ENCODE measurements around the gene PRIMPOL.
A peak's percentile ranks its signal among the peaks of the same experiment; 100 is the strongest.
"Not testable (repeated sequence)": the region's sequence is repeated elsewhere in the genome, so short reads cannot be mapped to it uniquely, and the experiment has no call there.

PRIMPOL gene

GRCh38 chr4:184641451-184641850 lies 8.1 kb upstream of the PRIMPOL start:
- no peak for DNase-seq

DNA sequence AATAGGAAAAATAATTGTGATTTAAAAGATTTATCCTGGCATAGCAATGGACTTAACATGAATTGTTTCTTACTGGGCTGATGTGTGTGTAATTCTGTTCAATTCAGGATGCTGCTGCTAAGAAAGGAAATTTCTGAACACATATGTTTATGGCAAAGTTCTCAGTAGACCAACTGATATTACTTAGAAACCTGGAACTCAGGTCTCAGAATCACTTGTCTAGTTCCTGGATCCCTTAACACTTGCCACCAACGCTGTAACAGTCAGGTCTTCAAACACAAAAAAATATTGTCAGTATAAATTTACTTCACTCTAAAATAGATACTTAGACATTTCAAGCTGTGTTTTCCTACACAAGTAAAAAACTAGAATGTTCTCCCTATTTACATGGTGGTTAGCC lies 5.8 kb upstream of the PRIMPOL start:
- no peak for DNase-seq

DNA sequence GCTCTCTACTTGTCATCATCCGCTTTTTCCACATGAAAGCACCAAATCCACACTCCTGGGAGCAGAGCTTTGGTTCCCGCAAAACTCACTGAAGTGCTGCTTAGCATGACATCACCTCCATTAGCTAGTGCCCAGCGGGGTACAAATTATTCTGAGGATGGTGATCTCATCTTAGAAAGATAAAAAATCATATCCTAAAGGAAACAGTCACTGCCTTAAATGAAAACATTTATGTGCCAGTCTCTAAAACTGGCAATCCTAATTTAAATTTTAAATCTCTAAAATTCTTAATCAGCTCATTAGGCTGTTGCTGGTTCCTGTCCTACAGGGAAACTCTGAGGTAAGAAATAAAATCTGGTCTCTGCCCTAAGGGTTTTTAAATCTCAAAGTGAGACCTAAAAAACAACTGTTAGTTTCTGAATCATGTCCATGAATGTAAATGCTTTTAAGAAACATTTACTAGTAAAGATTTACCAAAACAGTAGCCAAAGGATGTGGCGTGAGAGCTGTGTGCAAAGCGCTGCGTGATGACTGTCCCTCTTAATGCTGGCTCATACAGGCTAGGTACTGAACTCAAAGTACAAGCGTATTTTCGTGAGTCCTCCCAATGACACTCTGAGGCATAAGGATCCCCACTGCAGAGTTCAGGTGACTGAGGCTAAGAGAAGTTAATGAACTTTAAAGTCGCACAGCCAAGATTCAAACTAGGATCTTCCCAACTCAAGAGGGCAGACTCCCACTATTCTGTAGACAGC lies 4.8 kb upstream of the PRIMPOL start:
- no peak for DNase-seq

DNA sequence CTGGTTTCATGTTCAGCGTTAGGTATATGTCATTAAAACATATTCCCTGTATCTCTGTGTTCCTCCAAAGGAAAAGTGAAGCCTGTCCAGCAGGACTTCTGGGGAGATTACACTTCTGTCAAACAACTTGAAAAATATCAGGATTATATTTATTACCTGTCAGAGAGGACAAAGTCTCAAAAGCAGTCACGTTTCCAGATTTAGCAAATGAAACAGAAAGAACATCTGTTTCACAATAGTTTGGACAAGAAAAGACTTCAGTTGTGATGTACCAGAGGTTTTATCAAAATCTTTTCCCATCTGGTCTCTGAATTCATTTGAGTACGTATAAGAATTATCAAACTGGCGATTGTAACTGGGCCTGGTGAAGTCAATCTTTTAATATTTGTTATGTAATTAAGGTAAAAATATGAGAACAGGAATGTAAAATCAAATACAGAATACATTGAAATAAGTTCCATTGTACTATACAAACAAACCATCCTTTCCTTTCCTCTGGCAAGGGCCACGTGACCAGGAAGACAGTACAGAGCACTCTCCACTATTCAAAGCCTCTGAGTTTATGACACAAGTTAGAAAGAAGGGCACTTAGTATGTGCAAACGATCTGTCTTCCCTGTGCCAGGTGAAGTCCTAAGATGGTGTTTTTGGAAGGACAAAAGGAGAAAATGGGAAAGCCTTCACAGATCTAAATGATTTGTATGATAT lies 3.5 kb upstream of the PRIMPOL start:
- DNase-seq, result no peak

- DNase-seq, result no peak
Observed at GRCh38 chr4:184647266-184648053, 2.1 kb upstream of the PRIMPOL start.

DNA sequence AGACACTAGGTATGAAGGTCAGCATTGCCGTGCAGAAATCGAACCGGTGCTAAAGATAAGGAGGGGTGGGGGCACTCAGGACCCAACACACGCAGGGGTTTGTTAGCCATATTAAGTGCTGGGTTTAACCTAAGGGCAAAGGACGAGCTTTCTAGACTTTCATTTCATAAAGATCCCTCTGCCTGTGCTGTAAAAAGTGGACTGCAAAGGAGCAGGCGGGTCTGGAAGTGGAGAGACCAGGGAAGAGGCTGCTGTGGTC lies 1.6 kb upstream of the PRIMPOL start:
- no peak for DNase-seq

GRCh38 chr4:184648313-184649025 lies 1.1 kb upstream of the PRIMPOL start:
- peak; percentile 29 for DNase-seq

GRCh38 chr4:184649971-184650855 lies 675 bp downstream of the PRIMPOL start:
- peak; percentile 16 for DNase-seq

DNA sequence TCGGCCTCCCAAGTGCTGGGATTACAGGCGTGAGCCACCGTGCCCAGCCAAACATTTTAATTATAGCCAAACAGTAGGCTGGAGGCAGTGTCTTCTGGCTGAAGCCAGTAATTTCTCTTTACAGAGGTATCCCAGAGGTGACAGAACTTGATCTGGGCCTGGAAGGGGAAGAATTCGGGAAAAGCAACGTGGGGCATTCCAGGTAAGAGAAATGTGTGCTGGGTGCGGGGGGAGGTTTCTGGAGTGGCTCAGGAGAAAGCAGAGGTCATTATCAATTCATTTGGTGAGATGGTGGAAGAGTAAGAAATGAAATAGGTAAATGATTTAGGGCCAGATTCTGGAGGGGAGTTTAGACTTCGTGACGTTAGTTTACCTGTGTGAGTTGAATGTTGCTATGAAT lies 2.4 kb downstream of the PRIMPOL start:
- no peak for DNase-seq

- DNase-seq, result not testable (repeated sequence)
Observed at GRCh38 chr4:184652681-184653080, 3.1 kb downstream of the PRIMPOL start.

GRCh38 chr4:184653650-184654049 lies 4.1 kb downstream of the PRIMPOL start:
- DNase-seq, result no peak

- DNase-seq, result no peak
Observed at GRCh38 chr4:184655889-184656869, 6.6 kb downstream of the PRIMPOL start.

- DNase-seq, result no peak
Observed at GRCh38 chr4:184657144-184657543, 7.6 kb downstream of the PRIMPOL start.

- DNase-seq, result not testable (repeated sequence)
Observed at GRCh38 chr4:184657820-184658219, 8.3 kb downstream of the PRIMPOL start.

GRCh38 chr4:184660978-184661377 lies 11.4 kb downstream of the PRIMPOL start:
- no peak for DNase-seq

DNA sequence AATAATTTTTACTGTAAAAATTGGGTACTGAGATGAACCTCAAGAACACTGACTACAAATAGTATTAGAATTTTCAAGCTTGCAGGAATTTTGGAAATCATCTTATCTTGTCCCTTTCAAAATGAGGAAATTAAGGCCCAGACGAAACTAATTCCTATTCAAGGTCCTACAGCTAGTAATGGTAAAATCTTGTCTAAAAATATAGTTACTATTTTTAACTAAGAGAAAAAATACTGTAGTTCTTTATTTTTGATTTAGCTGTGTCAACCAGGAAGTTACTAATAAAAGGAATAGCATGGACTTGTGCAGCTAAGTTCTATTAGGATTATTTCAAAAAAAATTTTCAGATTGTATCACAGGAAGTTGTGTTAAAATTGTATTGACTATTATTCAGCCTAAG lies 12.7 kb downstream of the PRIMPOL start:
- no peak for DNase-seq

DNA sequence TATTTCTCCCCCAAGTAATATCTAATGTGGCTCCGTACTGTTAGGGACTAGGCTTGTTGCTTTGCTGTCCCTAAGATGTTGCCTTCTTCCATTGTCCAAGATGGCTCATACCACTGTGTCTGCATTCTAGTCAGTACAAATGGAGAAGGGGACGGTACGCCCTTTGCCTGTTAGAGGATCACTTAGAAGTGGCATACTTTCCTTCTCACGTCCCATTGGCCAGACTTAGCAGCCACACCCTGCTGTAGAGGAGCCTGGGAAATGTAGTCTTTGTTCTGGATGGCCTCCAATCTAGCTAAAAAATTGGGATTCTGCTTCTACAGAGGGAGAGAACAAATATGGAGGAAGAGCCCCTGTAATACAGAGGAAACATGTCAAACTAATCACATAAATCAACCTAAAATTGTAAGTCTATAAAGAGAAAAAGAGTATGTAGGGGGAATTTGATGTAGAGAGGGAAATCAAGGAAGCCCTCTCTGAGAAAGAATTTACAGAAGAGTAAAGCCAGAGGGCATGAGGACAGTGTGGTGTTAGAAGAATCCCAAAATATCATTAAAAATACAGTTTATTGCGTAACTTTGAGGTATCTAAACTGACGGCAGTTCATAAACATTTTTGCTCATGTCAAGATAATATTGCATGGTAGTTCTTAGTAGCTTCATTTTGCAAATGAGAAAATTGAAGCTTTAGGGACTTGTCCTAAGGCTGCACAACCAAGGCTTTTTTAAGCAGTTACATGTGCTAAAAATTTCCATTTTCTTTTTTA lies 15.1 kb downstream of the PRIMPOL start:
- DNase-seq, result no peak

DNA sequence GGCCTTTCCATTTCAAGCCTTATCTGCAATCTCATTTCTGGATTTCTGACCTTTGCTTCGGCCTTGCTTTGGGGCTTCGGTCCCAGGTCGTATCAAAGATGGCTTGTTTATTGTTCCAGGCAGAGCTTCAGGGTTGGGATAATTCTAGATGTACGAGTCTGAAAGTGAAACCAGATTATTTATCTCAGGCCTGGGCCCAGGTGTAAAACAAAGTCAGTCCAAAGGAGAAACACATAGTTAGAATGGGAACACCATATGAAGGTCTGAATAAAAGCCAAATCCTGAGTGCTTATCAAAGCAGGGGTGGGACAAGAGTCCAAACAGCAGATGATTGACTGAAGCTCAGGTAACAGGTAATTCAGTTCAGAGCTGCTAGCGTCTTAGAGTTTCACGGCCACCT lies 17.1 kb downstream of the PRIMPOL start:
- no peak for DNase-seq

DNA sequence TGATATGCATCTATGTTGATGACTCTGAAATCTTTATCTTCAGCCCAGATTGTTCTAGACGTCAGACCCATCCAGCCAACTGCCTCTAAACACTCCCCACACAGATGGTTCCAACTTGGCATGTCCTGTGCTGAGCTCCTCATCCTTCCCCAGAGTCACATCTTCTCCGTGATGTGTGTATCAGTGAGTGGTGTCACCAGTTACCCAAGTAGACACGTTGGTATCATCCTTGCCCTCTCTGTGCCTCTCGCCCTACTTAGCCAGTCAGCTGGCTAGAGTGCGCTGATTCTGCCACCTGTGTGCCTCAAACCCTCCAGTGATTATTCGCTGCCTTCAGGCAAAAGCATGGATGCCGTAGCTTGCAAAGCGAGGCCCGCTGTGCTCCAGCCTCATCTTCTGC lies 18.6 kb downstream of the PRIMPOL start:
- DNase-seq, result no peak

DNA sequence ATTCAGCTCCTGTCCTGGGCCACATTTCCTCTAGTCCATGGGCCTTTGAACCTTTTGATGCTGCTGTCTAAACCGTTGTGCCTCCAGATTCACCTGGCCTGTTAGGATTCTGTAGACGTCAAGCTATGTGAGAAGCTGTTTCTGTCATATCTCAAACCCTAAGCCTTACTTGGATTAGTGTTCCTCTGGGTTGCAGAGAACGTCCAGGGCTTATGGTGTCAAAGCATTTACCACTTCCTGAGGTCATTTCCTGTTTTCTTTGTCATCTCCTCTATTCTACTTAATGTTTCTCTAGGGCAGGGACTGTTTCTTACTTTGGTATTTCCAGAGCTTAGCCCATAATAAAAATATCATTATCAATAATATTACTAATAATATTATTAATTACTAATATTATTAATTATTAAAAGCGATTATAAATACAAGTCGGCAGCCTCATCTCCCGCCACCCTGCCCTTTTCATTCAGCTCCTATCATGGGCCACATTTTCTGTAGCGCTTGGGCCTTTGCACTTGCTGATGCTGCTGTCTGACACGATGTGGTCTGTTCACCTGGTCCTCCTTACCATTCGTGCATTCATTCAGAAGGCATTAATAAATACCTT lies 19.1 kb downstream of the PRIMPOL start:
- no peak for DNase-seq

All from NCI-H345 (cell line).